HG03039 (cell line): ENCODE data around the gene ZNF148.
"Not testable (repeated sequence)": the region's sequence is repeated elsewhere in the genome, so short reads cannot be mapped to it uniquely, and the experiment has no call there.

Source experiments
- ATAC-seq: cut with Tn5 transposase; IDR thresholded peaks from one replicate; pipeline ENCODE4 v1.9.1; 2021; ENCODE audit warnings: mild to moderate bottlenecking, moderate library complexity; ENCODE audit not compliant: unreplicated experiment

The ZNF148 gene

DNA sequence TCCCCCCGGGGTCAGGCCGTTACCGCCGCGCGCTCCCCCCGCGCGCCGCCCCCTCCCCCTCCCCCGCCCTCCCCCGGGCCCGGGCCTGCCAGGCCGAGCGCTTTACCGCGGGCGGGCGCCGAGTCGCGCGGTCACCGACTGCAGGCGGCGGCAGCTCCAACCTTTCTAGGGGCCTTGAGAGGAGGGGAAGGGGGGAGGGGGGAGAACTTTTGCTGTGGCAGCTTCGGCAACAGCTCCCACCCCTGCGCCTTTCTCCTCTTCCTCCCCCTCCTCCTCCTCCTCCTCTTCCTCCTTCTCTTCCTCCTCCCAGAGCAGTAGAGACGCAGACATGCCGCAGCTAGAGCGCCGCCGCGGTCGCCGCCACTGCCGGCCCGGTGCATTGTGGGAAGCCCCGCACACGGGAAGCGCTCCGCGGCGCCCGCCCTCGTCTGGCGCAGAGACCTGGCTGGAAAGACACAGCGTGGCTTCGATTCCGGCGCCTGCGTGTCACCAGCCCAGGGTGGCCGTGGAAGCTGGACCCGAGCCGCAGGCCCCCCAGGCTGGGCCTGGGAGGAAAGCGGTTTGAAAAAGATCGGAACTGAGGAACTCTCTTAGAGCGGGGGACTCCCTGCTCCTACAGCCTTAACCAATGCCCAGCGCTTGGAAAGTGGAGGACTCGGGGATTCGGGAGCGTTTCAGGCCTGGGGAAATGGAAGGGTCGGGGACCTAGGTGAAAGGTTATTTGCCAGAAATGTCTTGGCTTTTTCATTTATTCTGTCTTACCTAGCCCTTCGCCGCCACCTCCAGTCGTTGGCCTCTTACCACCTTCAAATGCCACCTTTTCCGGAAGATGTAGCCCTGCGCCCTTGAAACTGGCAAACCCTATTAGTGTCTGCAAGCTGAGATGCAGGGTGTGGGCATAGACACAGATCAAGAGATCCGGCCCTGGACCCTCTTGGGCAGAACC is at the start of gene ZNF148:
ZNF148 (minus strand) TSS at position 330 of the 946 bp plus-strand sequence. CDS start 61,685 bp downstream, outside the sequence.
- ATAC-seq: peak; percentile 75

DNA sequence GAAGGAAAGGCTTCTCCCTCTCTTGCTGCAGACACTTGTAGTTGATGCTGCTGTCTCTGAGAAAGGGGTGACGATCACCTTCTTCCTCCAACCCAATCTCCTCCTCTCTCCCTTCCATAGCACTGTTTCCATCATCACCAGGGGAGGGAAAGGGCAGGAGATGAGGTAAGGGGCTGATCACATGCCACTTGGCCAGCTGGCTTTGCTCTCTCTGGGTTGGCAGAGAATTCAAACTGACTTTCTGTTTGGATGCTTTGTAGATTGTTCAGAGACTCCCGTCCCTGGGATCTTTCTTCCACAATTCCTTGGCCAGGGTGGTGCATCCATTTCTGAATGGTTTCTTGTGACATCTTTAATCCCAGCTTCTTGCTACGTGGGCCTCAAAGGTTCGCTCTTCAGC is 43.2 kb upstream of the ZNF148 start:
- ATAC-seq: no peak

DNA sequence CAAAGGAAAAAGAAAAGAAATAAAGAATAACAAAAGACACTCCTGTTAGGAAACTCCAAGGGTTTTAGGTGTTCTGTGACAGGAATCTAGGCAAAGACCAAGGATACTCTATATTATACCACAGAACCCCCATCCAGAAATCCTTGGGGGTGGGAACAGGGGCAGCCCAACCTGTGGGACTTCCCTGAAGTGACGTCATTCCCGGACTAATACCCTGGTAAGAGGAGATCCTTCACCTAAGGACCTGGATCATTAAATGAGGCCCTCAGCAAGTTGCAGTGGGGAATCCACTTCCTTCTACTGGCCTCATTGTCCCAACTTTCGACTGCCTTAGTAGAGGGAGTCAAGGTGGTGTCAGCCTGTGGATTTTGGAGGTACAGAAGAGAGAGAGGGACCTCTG is 41.1 kb upstream of the ZNF148 start:
- ATAC-seq: no peak

GRCh38 chr3:125414669-125415068 is 39.5 kb upstream of the ZNF148 start:
- ATAC-seq: no peak

DNA sequence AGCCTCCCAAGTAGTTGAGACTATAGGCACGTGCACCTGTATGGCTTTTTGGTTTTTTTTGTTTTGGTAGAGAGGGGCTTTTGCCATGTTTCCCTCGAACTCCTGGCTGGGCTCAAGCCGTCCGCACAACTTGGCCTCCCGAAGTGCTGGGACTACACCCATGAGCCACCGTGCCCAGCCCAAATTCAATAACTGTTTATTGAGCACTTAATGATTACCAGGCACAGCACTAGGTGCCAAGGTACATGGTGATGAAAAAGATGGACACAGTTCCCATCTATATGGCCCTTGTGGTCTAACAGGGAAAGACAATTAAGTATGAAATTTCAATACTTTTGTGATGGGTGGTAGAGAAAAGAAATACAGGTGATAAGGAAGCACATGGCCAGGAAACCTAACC is 35.8 kb upstream of the ZNF148 start:
- no peak for ATAC-seq

DNA sequence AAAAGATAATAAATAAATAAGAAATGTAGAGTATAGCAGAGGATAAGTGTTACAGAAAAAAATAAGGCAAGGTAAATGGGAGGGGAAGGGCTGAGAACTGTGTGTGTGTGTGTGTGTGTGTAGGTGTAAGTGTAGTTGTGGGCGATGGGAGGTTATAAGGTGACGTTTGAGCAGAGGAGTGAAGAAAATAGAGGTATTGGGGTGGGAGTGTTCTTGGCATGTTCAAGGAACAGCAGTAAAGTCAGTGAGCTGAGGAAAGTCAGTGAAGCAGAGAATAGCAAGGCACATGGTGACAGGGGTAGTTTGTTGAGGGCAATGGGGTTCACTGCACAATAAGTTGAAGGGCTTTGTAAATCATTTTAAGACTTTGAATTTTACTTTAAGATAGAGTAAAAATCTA is 30.9 kb upstream of the ZNF148 start:
- no peak for ATAC-seq

- not testable (repeated sequence) for ATAC-seq
Measured at GRCh38 chr3:125405515-125405914, 30.4 kb upstream of the ZNF148 start.

GRCh38 chr3:125403789-125404188 is 28.7 kb upstream of the ZNF148 start:
- ATAC-seq: no peak

DNA sequence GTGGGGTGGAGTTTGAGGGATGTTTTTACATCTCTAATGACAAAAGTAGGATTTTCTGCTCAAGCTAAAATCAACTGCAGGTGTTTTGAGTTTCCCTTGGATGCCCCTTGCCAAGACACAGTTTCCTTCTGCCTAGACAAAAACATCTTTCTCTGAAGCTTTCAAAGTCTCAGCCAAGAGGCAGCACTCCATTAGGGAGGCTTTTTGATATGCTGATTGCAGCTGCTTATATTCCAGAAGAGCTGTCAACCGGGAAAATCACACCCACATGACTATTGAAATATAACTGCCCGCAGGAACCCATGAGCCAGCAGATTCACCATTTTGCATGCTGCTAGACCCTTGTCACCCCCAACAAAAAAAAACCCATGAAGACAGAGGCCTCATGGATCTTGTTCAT is 27.5 kb upstream of the ZNF148 start:
- no peak for ATAC-seq

DNA sequence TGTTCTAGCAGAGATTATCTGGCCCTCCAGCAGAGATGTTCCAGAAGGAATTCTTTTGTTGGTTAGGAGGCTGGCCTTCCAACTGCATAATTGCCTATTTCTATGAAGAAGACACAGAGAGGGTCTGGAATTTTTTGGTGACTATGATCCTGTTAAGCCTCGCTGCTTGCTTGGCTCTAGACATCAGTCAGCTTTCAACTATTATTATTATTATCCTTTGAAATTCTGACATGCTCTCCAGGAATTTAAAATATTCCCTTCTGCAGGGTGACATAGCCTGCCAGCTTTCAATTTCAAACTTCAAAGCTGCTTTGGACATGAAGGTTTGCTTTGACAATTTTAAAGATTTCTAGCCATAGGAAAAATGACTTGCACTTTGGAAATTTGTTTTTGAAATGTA is 26.3 kb upstream of the ZNF148 start:
- no peak for ATAC-seq

- ATAC-seq: no peak
Measured at GRCh38 chr3:125398952-125399351, 23.8 kb upstream of the ZNF148 start.

GRCh38 chr3:125395091-125395490 is 20.0 kb upstream of the ZNF148 start:
- no peak for ATAC-seq

DNA sequence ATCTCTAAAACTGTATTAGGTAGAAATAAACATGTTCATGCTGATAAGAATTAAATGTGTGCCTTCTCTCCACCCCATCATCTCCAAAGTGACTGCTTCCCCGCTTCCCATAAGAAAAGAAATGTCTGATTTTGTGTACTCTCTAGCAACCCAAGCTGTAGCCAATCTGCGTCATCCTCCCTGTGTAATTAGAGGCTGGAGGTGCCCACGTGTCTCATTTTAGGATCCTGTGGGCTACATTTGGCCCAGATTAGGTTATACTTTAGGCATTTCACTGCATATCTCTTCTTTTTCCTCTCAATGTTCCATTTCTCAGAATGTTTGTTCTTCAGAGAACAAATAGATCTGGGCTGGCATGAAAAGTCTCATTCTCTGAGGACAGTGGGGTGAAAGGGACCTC is 19.3 kb upstream of the ZNF148 start:
- ATAC-seq: no peak

GRCh38 chr3:125389282-125389681 is 14.2 kb upstream of the ZNF148 start:
- no peak for ATAC-seq

DNA sequence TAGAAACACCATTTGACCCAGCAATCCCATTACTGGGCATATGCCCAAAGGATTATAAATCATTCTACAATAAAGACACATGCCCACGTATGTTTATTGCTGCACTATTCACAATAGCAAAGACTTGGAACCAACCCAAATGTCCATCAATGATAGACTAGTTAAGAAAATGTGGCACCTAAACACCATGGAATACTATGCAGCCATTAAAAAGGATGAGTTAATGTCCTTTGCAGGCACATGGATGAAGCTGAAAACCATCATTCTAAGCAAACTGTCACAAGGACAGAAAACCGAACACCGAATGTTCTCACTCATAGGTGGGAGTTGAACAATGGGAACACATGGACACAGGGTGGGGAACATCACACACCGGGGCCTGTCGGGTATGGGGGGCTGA is 13.2 kb upstream of the ZNF148 start:
- ATAC-seq: not testable (repeated sequence)

- no peak for ATAC-seq
Measured at GRCh38 chr3:125386811-125387210, 11.7 kb upstream of the ZNF148 start.

DNA sequence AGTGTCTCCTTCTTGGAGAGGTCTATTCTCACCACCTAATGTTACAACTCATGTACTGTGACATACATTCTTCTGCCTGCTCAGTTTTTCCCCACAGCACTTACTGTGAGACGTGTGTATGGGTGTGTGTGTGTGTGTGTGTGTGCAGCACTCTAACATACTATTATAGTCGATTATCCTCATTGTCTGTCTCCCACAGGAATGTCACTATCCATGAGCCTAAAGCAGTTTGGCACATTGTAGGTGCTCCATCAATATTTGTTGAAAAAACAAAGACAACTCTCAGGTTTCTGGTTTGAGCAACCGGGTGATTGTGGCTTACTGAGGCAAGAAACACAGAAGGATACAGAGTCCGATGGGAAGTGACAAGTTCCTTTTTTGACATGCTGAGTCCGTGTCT is 8.6 kb upstream of the ZNF148 start:
- no peak for ATAC-seq

DNA sequence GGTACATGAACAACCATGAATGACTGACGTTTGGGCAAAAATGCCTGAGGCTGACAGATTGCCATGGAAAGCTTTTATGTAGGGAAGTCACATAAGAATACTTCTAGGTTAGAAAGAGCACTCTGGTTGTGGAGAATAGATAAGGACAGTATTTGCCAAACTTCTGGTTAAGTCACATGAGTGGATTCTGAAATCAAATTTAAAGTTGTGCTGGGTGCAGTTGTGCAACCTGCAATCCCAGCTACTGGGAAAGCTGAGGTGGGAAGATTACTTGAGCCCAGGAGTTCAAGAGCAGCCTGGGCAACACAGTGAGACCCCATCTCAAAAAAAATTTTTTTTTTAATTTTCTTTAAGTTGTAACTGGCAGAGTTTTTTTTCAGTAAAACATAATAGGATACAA is 7.2 kb upstream of the ZNF148 start:
- no peak for ATAC-seq

- ATAC-seq: no peak
Measured at GRCh38 chr3:125381743-125382142, 6.6 kb upstream of the ZNF148 start.

- no peak for ATAC-seq
Measured at GRCh38 chr3:125381314-125381713, 6.2 kb upstream of the ZNF148 start.

DNA sequence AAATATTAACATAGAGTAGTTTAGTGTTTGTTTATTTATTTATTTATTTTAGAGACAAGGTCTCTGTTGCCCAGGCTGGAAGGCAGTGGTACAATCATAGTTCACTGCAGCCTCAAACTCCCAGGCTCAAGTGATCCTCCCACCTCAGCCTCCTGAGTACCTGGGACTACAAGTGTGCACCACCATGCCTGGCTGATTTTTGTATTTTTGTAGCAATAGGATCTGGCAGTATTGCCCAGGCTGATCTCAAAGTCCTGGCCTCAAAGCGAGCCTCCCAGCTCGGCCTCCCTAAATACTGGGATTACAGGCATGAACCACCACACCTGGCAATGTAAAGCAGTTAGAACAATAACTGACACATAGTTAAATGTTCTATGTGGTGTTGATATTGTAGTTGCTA is 4.4 kb upstream of the ZNF148 start:
- no peak for ATAC-seq

GRCh38 chr3:125378762-125379161 is 3.6 kb upstream of the ZNF148 start:
- ATAC-seq: no peak
